GM12878 (cell line): ENCODE data around the gene GRM7. TPM values are rescaled to one million over a fixed set of nuclear protein-coding genes. Genes with fewer than 3 reads are reported as not detected.

Source experiments
- ATAC-seq: fragments of 200-7000 bp; cut with Tn5 transposase; 3 replicates; pipeline ENCODE4 v1.9.1; 2020; ENCODE audit warnings: mild to moderate bottlenecking, moderate library complexity
- BruUV-seq: library from RNA; stranded (reverse); fragments of 400-500 nt; replicated peaks from 2 replicates; lab custom pipeline; 2021; lab: Mats Ljungman, UMichigan
- CTCF ChIA-PET: fragments of 300-600 bp; sonication (Branson Sonifier 250); formaldehyde crosslinking; extraction: SDS; loops from one replicate; lab custom pipeline; 2021; ENCODE audit warnings: inconsistent platforms; lab: Yijun Ruan, JAX
- POLR2A ChIA-PET: fragments of 350-600 bp; formaldehyde crosslinking; extraction: SDS; loops from one replicate; lab custom pipeline; 2021; ENCODE audit warnings: inconsistent platforms; lab: Charles Lee
- RAD21 ChIA-PET: fragments of 300-600 bp; sonication (Branson Sonifier 250); formaldehyde crosslinking; loops from one replicate; lab custom pipeline; 2023; ENCODE audit warnings: antibody characterized with exemption; ENCODE audit not compliant: unreplicated experiment; lab: Charles Lee
- SMC1A ChIA-PET: fragments of 300-600 bp; sonication (Branson Sonifier 250); formaldehyde crosslinking; loops from one replicate; lab custom pipeline; 2023; ENCODE audit not compliant: unreplicated experiment, uncharacterized antibody; lab: Charles Lee
- DNase-seq: peaks from one replicate; pipeline ENCODE4 v3.0.0-alpha.2; 2011; ENCODE audit warnings: low read depth, low spot score
- FAIRE-seq: peaks from 3 replicates; lab custom pipeline; 2011; peaks lifted over from hg19 to GRCh38; lab: Jason Lieb, UNC
- H2AFZ ChIP-seq: 2 replicates; pipeline ENCODE4 v1.6.0; 2011; ENCODE audit warnings: low read depth, low read length, control low read depth; ENCODE audit not compliant: control insufficient read depth
- H3K27ac ChIP-seq: 2 replicates; pipeline ENCODE4 v1.5.1; 2011; ENCODE audit warnings: control low read depth; ENCODE audit not compliant: control insufficient read depth, insufficient read depth
- H3K27me3 ChIP-seq, 2 experiments: replicated peaks in 1 of 2; 2 replicates each; pipeline versions ENCODE4 v1.6.0 to v1.6.1; 2011; ENCODE audit warnings: low read length in 1 of 2; ENCODE audit not compliant: control insufficient read depth in 2 of 2, insufficient read depth in 2 of 2
- H3K36me3 ChIP-seq, 2 experiments: 2 replicates each; pipeline ENCODE4 v1.5.1; 2011; ENCODE audit warnings: low read length in 1 of 2; ENCODE audit not compliant: control insufficient read depth in 2 of 2, insufficient read depth in 2 of 2
- H3K4me1 ChIP-seq: 2 replicates; pipeline ENCODE4 v1.6.1; 2011; ENCODE audit warnings: mild to moderate bottlenecking, low read length, moderate library complexity, mixed read lengths; ENCODE audit not compliant: control insufficient read depth, insufficient read depth
- H3K4me2 ChIP-seq: 2 replicates; pipeline ENCODE4 v1.6.0; 2011; ENCODE audit warnings: control low read depth; ENCODE audit not compliant: control insufficient read depth, insufficient read depth
- H3K4me3 ChIP-seq: fragments of 200-600 bp; sonication (generic); 2 replicates; pipeline ENCODE4 v1.5.1; 2016
- H3K79me2 ChIP-seq: 2 replicates; pipeline ENCODE4 v1.6.0; 2011; ENCODE audit warnings: low read length; ENCODE audit not compliant: control insufficient read depth, insufficient read depth
- H3K9ac ChIP-seq: 2 replicates; pipeline ENCODE4 v1.8.0; 2011; ENCODE audit warnings: low read length, control low read depth, mixed read lengths; ENCODE audit not compliant: control insufficient read depth, insufficient read depth
- H3K9me3 ChIP-seq: replicated peaks from 3 replicates; pipeline ENCODE4 v1.5.1; 2011; ENCODE audit warnings: mild to moderate bottlenecking, low read length; ENCODE audit not compliant: control insufficient read depth, insufficient read depth
- H4K20me1 ChIP-seq: 2 replicates; pipeline ENCODE4 v1.6.0; 2011; ENCODE audit not compliant: control insufficient read depth, insufficient read depth
- BMI1 ChIP-seq: fragments of 450-650 bp; IDR thresholded peaks from 2 replicates; pipeline ENCODE4 v1.6.1; 2016; ENCODE audit warnings: mild to moderate bottlenecking, moderate library complexity, borderline replicate concordance
- CHD4 ChIP-seq: fragments of 200-600 bp; sonication (generic); IDR thresholded peaks from 2 replicates; pipeline ENCODE4 v1.6.1; 2016; ENCODE audit warnings: mild to moderate bottlenecking
- EGR1 ChIP-seq, 2 experiments: IDR thresholded peaks; 1 replicate in 1 of 2; 2 replicates in 1 of 2; pipeline ENCODE4 v1.6.1; 2011 to 2012; ENCODE audit warnings: low read depth in 2 of 2, low read length in 2 of 2, borderline replicate concordance in 1 of 2, mild to moderate bottlenecking in 1 of 2, moderate library complexity in 1 of 2
- IKZF1 ChIP-seq: fragments of 450-650 bp; conservative IDR thresholded peaks from 2 replicates; pipeline ENCODE4 v1.6.1; 2017; ENCODE audit warnings: antibody characterized with exemption, mild to moderate bottlenecking
- IKZF2 ChIP-seq, 2 experiments: fragments of 450-650 bp; IDR thresholded peaks; 2 replicates each; pipeline ENCODE4 v1.6.1; 2017; ENCODE audit warnings: mild to moderate bottlenecking in 2 of 2, moderate library complexity in 2 of 2
- MTA2 ChIP-seq: fragments of 450-650 bp; IDR thresholded peaks from 2 replicates; pipeline ENCODE4 v1.6.1; 2016; ENCODE audit warnings: low read depth, mild to moderate bottlenecking, moderate library complexity
- NFIC ChIP-seq: IDR thresholded peaks from 2 replicates; pipeline ENCODE4 v1.6.1; 2012; ENCODE audit warnings: low read depth, mild to moderate bottlenecking, inconsistent platforms, low read length, moderate library complexity
- NFYA ChIP-seq: IDR thresholded peaks from 2 replicates; pipeline ENCODE4 v1.6.1; 2011; ENCODE audit warnings: low read depth, mild to moderate bottlenecking, low read length, improper control_type of control experiment, borderline replicate concordance
- NR2C1 ChIP-seq: fragments of 450-650 bp; IDR thresholded peaks from 2 replicates; pipeline ENCODE4 v1.6.1; 2017; ENCODE audit warnings: antibody characterized with exemption, mild to moderate bottlenecking, moderate library complexity
- RELA ChIP-seq: fragments of 450-650 bp; IDR thresholded peaks from 2 replicates; pipeline ENCODE4 v1.8.0; 2014; ENCODE audit warnings: borderline replicate concordance; ENCODE audit not compliant: partially characterized antibody
- WGBS: methylation state at CpG from one replicate; pipeline ENCODE4 v1.1.6; 2016; ENCODE audit warnings: low lambda C conversion rate; ENCODE audit not compliant: insufficient replicate concordance, insufficient coverage; ENCODE audit errors: missing lambda C conversion rate; 5-methylcytosine and 5-hydroxymethylcytosine counted together
- in situ Hi-C: fragments of 300-500 bp; cut with MboI; formaldehyde crosslinking; loops from 9 replicates; pipeline ENCODE4 v1.14.3; 2018; ENCODE audit warnings: mixed read lengths
- intact Hi-C: fragments of 100-400 bp; cut with micrococcal nuclease; formaldehyde crosslinking; loops from one replicate; pipeline ENCODE4 v1.14.2; 2022; ENCODE audit not compliant: unreplicated experiment
- polyA plus RNA-seq, 11 experiments: library from polyadenylated mRNA; depleted of rRNA in 4 of 11; unstranded in 6 of 11; stranded (reverse) in 5 of 11; fragments of >200 nt; fragmentation: Nextera tagmentation in 4 of 11; fragmentation: Illumina TruSeq in 1 of 11; extraction: Ambion mirVana in 4 of 11; extraction: Trizol in 1 of 11; gene quantifications; 1 replicate in 1 of 11; 2 replicates in 10 of 11; pipeline versions ENCODE4 v1.2.1 to v1.2.3, GENCODE V29; 2011 to 2016; ENCODE audit warnings: inconsistent platforms in 2 of 11, missing spikeins in 2 of 11, low read depth in 1 of 11
- total RNA-seq, 4 experiments: library from RNA; depleted of rRNA in 3 of 4; stranded (reverse); fragments of >200 nt in 3 of 4; fragmentation: Illumina TruSeq in 1 of 4; extraction: Trizol in 1 of 4; gene quantifications; 2 replicates each; pipeline versions ENCODE4 v1.2.1 to v1.2.3, GENCODE V29; 2013 to 2021
- TF ChIP-seq, protein P1 (sequence below): IDR thresholded peaks from 2 replicates; pipeline ENCODE4 v1.6.1; 2011; ENCODE audit warnings: borderline replicate concordance, low read depth, mild to moderate bottlenecking, moderate library complexity, mixed read lengths, low read length; ENCODE audit not compliant: insufficient read depth; ENCODE audit errors: extremely low read length
- TF ChIP-seq, protein P2 (sequence below): IDR thresholded peaks from 2 replicates; pipeline ENCODE4 v1.6.1; 2012; ENCODE audit warnings: low read depth, low read length, improper control_type of control experiment

GRM7 gene
- total and polyA plus RNA-seq, 10 of the 15 experiments (the other 5 are each of a cell fraction or from before 2014, with no cell fraction given) = not detected

DNA sequence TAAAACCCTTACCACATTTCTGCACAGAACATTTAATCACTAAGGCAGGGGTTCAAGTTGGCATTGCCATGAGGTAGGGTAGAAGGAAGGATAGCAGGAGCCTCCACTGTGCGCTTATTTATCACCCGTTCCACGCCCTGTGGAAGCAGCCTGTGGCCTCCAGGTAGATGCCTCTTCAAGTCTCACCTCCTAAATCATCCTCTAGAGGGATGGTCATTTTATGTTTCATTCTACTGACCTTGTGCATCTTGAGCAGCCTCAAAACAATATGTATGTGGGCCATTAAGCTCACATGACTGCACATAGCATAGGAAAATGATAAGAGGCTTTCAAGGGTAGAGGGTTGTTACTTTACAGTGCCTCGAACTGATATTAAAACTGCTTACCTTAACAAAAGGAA lies 546.2 kb downstream of the GRM7 start (continued):
- TF ChIP-seq MTA2 = no peak

DNA sequence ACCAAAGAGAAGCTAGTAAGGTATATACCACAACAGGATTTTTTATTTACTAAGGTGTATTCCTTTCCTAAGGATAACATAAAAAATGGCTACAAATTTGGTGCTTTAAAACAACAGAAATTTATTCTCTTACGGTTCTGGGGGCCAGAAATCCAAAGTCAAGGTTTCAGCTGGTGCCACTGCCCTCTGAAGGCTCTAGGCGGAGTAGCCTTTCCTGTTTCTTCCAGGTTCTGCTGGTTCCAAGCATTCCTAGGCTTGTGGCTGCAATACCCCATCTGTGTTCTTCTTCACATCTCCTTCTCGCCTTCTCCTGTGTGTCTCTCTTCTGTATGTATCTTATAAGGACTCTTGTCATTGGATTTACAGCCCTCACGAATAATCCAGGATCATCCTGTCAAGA lies 549.9 kb downstream of the GRM7 start:
- H3K27me3 ChIP-seq = no peaks in the 10 kb centered on the region
- no peak overlapping the region for H3K9ac ChIP-seq
- H3K79me2 ChIP-seq = no peaks in the 10 kb centered on the region
- H3K27ac ChIP-seq = no peak overlapping the region
- DNase-seq = no peak
- ChIA-PET POLR2A (no interaction called here), CTCF (no interaction called here), SMC1A (no interaction called here), RAD21 (no interaction called here)
- no peaks in the 10 kb centered on the region for H4K20me1 ChIP-seq
- in situ Hi-C loops = no loop called here
- no peaks in the 10 kb centered on the region for H3K36me3 ChIP-seq
- no peak for FAIRE-seq
- intact Hi-C loops = no loop called here
- H3K9me3 ChIP-seq = no peaks in the 10 kb centered on the region
- no peak for TF ChIP-seq RELA
- no peak for TF ChIP-seq NR2C1
- TF ChIP-seq, protein P1, sequence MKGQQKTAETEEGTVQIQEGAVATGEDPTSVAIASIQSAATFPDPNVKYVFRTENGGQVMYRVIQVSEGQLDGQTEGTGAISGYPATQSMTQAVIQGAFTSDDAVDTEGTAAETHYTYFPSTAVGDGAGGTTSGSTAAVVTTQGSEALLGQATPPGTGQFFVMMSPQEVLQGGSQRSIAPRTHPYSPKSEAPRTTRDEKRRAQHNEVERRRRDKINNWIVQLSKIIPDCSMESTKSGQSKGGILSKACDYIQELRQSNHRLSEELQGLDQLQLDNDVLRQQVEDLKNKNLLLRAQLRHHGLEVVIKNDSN = no peak
- TF ChIP-seq NFIC = no peak
- H3K4me2 ChIP-seq = no peak overlapping the region
- H3K4me1 ChIP-seq = no peaks in the 10 kb centered on the region
- no TSS peak for BruUV-seq
- H2AFZ ChIP-seq = no peak overlapping the region
- ATAC-seq = no peak
- WGBS = 23% methylated on average over 4 of the region's 4 CpGs
- no peak overlapping the region for H3K4me3 ChIP-seq

DNA sequence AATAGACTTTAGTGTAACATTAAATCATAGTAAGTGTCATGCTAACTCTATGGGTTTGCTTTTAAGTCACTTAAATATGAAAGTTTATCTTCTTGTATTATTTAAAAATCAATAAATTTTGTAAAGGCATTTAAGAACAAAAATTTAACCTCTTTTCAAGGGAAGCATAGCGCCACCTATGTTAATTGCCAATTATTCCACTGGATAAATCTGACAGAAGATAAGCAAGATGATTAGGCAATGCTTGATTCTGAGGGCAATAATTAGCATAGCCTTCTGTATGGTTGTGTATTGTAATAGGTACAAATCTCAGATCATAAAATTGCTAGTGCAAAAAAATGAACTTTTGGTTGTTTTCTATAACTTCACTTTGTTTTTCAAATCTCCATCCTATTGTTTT lies 560.1 kb downstream of the GRM7 start:
- no peaks in the 10 kb centered on the region for H3K27me3 ChIP-seq
- ATAC-seq (no peak), DNase-seq (no peak), FAIRE-seq (no peak)
- H3K79me2 ChIP-seq = no peaks in the 10 kb centered on the region
- H3K36me3 ChIP-seq = no peaks in the 10 kb centered on the region
- no peak overlapping the region for H2AFZ ChIP-seq
- no peak overlapping the region for H3K4me3 ChIP-seq
- intact Hi-C loops (no loop called here), in situ Hi-C loops (no loop called here)
- ChIA-PET RAD21 (no interaction called here), CTCF (interaction anchor here (0.7 kb wide), 1 partner anchor 16 kb away, joined by 3 read pairs; no protein-coding TSS in a partner anchor), POLR2A (no interaction called here), SMC1A (no interaction called here)
- no peaks in the 10 kb centered on the region for H3K9me3 ChIP-seq
- H3K9ac ChIP-seq = no peak overlapping the region
- BruUV-seq = no TSS peak
- 35% methylated on average over 1 of the region's 1 CpG for WGBS
- no peak overlapping the region for H3K27ac ChIP-seq
- H3K4me2 ChIP-seq = no peak overlapping the region
- H3K4me1 ChIP-seq = no peaks in the 10 kb centered on the region
- no peaks in the 10 kb centered on the region for H4K20me1 ChIP-seq
- no peak for TF ChIP-seq BMI1
- no peak for TF ChIP-seq NFYA
- TF ChIP-seq EGR1 (IDR thresholded peaks at IDR 0.05; ENCODE audit: borderline replicate concordance in 1 of 2, low read depth in 2 of 2, low read length in 2 of 2) = no peak
- TF ChIP-seq IKZF1 = no peak
- no peak for TF ChIP-seq IKZF2 (IDR thresholded peaks at IDR 0.05)
- TF ChIP-seq, protein P2, sequence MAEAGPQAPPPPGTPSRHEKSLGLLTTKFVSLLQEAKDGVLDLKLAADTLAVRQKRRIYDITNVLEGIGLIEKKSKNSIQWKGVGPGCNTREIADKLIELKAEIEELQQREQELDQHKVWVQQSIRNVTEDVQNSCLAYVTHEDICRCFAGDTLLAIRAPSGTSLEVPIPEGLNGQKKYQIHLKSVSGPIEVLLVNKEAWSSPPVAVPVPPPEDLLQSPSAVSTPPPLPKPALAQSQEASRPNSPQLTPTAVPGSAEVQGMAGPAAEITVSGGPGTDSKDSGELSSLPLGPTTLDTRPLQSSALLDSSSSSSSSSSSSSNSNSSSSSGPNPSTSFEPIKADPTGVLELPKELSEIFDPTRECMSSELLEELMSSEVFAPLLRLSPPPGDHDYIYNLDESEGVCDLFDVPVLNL = no peak
- TF ChIP-seq CHD4 = no peak
